ENCODE data around the gene SRA1.

Gene SRA1

DNA sequence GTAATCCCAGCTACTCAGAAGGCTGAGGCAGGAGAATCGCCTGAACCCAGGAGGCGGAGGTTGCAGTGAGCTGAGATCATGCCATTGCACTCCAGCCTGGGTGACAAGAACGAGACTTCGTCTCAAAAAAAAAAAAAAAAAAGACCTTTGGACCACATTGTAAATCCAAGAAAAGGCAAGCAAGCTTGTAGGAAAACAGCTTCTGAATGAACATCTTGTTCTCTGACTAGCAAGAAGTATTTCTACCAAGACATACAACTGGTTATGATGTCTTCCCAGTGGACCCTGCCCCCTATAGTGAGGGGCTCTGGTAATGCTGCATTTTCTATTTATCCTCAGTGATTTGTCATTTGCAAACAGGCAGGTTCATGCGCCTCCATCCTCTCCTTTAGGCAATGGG is 14.3 kb downstream of the SRA1 start:
- TF ChIP-seq, protein P1, sequence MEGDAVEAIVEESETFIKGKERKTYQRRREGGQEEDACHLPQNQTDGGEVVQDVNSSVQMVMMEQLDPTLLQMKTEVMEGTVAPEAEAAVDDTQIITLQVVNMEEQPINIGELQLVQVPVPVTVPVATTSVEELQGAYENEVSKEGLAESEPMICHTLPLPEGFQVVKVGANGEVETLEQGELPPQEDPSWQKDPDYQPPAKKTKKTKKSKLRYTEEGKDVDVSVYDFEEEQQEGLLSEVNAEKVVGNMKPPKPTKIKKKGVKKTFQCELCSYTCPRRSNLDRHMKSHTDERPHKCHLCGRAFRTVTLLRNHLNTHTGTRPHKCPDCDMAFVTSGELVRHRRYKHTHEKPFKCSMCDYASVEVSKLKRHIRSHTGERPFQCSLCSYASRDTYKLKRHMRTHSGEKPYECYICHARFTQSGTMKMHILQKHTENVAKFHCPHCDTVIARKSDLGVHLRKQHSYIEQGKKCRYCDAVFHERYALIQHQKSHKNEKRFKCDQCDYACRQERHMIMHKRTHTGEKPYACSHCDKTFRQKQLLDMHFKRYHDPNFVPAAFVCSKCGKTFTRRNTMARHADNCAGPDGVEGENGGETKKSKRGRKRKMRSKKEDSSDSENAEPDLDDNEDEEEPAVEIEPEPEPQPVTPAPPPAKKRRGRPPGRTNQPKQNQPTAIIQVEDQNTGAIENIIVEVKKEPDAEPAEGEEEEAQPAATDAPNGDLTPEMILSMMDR (IDR thresholded peaks at IDR 0.05; ENCODE audit: borderline replicate concordance, control extremely low read depth, extremely low read depth, insufficient read depth, missing control alignments): no peak
- DNase-seq (ENCODE audit: low spot score): no peak
- in situ Hi-C loops (cut with MboI; ENCODE audit: low sequenced_read_pairs, unreplicated experiment): no loop called here

DNA sequence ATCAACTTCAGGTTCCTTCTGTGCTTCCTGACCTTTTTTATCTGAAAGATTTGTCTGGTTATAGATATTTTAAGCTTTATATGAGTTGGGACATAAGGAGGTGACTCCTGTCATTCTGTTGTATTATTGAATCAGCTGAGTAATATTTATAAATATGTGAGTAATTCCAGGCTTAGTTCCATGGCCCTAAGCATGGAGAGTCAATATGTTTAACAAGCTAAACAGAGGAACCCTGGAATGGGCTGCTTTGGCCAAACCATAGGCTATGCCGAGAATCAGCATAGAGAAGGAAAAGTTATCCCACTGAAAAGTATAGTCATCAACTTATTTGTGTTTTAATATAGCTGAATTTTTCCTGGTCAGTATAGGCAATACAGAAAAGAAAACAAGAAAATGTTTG is 17.0 kb downstream of the SRA1 start:
- TF ChIP-seq, protein P1 (IDR thresholded peaks at IDR 0.05; ENCODE audit: borderline replicate concordance, control extremely low read depth, extremely low read depth, insufficient read depth, missing control alignments): no peak
- DNase-seq (ENCODE audit: low spot score): no peak
- in situ Hi-C loops (cut with MboI; ENCODE audit: low sequenced_read_pairs, unreplicated experiment): no loop called here

DNA sequence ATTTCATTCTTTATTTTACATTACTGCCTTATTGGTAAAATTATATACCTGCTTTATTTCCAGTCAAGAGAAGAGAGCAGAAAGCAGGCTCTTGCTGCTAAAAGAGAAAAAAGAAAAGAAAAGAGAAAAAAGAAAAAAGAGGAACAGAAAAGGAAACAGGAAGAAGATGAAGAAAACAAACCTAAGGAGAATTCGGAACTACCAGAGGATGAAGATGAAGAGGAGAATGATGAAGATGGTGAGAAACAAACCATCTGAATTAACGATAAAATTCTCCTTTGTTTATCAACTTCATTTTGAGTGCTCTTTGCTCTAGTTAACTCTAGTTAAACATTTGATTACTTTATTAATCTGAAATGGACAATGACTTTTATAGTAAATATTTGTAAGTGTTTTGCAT is 33.3 kb downstream of the SRA1 start:
- no peak for DNase-seq (ENCODE audit: low spot score)
- in situ Hi-C loops (cut with MboI; ENCODE audit: low sequenced_read_pairs, unreplicated experiment): no loop called here

DNA sequence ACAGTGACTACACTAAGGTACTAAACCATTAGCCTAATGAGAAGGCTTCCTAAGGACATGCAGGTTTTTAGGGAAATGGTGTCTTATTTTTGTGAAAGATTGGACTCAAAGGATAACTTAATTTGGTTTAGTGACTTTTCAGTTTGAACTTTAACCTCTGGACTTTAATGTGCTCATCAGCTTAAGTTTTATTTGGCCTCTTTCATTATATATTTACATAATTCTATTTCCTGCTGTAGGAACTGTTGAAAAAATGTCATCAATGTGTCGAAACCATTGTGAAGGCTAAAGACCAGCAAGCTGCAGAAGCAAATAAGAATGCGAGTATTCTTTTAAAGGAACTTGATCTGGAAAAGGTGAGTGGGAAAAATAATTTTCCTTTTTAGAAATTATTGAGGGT is 44.1 kb downstream of the SRA1 start:
- TF ChIP-seq, protein P1 (IDR thresholded peaks at IDR 0.05; ENCODE audit: borderline replicate concordance, control extremely low read depth, extremely low read depth, insufficient read depth, missing control alignments): no peak
- DNase-seq (ENCODE audit: low spot score): no peak
- in situ Hi-C loops (cut with MboI; ENCODE audit: low sequenced_read_pairs, unreplicated experiment): no loop called here

More for the DNA sequence above, 33.3 kb downstream of the SRA1 start:
- TF ChIP-seq, protein P1 (IDR thresholded peaks at IDR 0.05; ENCODE audit: borderline replicate concordance, control extremely low read depth, extremely low read depth, insufficient read depth, missing control alignments): no peak

DNA sequence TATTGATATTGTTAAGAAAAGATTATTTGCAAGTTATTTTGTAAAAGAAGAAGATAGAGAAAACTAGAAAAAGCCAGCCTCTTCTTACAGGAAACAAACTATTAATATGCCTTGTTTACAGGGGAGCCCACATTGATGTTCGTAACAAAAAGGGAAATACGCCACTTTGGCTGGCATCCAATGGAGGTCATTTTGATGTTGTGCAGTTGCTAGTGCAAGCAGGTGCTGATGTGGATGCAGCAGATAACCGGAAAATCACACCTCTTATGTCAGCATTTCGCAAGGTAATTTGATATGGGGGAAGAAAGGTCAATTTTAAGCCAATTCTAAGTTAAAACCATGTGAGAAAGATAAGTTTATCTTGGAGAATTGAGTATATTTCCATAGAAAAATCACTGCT is 47.4 kb downstream of the SRA1 start:
- DNase-seq (ENCODE audit: low spot score): no peak
- in situ Hi-C loops (cut with MboI; ENCODE audit: low sequenced_read_pairs, unreplicated experiment): no loop called here
- TF ChIP-seq, protein P1 (IDR thresholded peaks at IDR 0.05; ENCODE audit: borderline replicate concordance, control extremely low read depth, extremely low read depth, insufficient read depth, missing control alignments): no peak

DNA sequence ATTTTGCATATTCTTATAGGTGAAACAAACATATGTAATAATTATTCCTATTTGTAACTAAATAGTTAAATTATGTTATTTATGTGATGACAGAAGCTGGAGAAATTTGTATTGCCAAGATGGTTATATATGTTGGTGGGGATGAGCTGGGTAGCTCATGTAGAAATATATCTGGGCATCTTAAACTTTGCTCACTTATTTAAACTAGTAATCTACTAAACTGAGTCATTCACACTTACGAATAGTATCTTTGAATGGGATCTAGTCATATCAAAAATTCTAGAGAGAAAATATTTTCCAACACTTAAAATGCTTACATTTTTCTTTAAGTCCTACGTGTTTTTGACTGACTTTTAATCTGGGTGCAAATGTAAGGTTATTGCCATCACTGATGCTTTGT is 54.4 kb downstream of the SRA1 start:
- in situ Hi-C loops (cut with MboI; ENCODE audit: low sequenced_read_pairs, unreplicated experiment): no loop called here
- DNase-seq (ENCODE audit: low spot score): no peak
- TF ChIP-seq, protein P1 (IDR thresholded peaks at IDR 0.05; ENCODE audit: borderline replicate concordance, control extremely low read depth, extremely low read depth, insufficient read depth, missing control alignments): no peak
